K562 (cell line): Measurements from ENCODE around the gene PCBD2. TPM values are rescaled to one million over a fixed set of nuclear protein-coding genes. Genes with fewer than 3 reads are reported as not detected.

Experiments used
- ATAC-seq: fragments of 200-7000 bp; cut with Tn5 transposase; 3 replicates; pipeline ENCODE4 v1.9.1; 2020; ENCODE audit warnings: moderate library complexity
- BruUV-seq: library from RNA; stranded (reverse); fragments of 400-500 nt; replicated peaks from 2 replicates; lab custom pipeline; 2021; lab: Mats Ljungman, UMichigan
- CTCF ChIA-PET: fragments of 300-600 bp; formaldehyde crosslinking; extraction: SDS; loops from one replicate; lab custom pipeline; 2021; ENCODE audit warnings: low intra/inter-chr PET ratio; lab: Yijun Ruan, JAX
- POLR2A ChIA-PET: fragments of 300-600, 350-650 bp; sonication (Branson Sonifier 250); formaldehyde crosslinking; extraction: SDS; loops from one replicate; lab custom pipeline; 2021; ENCODE audit warnings: antibody characterized with exemption, inconsistent platforms; lab: Yijun Ruan, JAX
- DNase-seq, 4 experiments: peaks; one replicate each; pipeline versions ENCODE4 v3.0.0 to v3.0.0-alpha.2; 2011 to 2018; ENCODE audit warnings: low spot score in 3 of 4, mixed read lengths in 3 of 4; ENCODE audit errors: extremely low read depth in 1 of 4
- FAIRE-seq: peaks from 2 replicates; lab custom pipeline; 2011; peaks lifted over from hg19 to GRCh38; lab: Jason Lieb, UNC
- H2AFZ ChIP-seq: 2 replicates; pipeline ENCODE4 v1.6.0; 2011; ENCODE audit warnings: low read depth, low read length, control low read depth, inconsistent platforms
- H3K27ac ChIP-seq: fragments of 200-600 bp; 3 replicates; pipeline ENCODE4 v1.8.0; 2011; ENCODE audit warnings: low read depth, mild to moderate bottlenecking, control low read depth, inconsistent platforms, low read length, moderate library complexity, mixed read lengths; ENCODE audit errors: extremely low read depth
- H3K27me3 ChIP-seq, 2 experiments: fragments of 300-600 bp in 1 of 2; 2 replicates in 1 of 2; 3 replicates in 1 of 2; pipeline versions ENCODE4 v1.6.0 to v1.8.0; 2011; ENCODE audit warnings: inconsistent platforms in 2 of 2, low read length in 2 of 2, mild to moderate bottlenecking in 1 of 2, mixed read lengths in 1 of 2, moderate library complexity in 1 of 2; ENCODE audit not compliant: control insufficient read depth in 2 of 2, insufficient read depth in 2 of 2
- H3K36me3 ChIP-seq: fragments of 300-600 bp; 3 replicates; pipeline ENCODE4 v1.8.0; 2011; ENCODE audit warnings: mild to moderate bottlenecking, low read length, inconsistent platforms; ENCODE audit not compliant: control insufficient read depth, insufficient read depth
- H3K4me1 ChIP-seq, 2 experiments: fragments of 200-600 bp in 1 of 2; replicated peaks in 1 of 2; 2 replicates in 1 of 2; 3 replicates in 1 of 2; pipeline versions ENCODE4 v1.5.1 to v1.8.0; 2011; ENCODE audit warnings: inconsistent platforms in 2 of 2, low read length in 2 of 2, mild to moderate bottlenecking in 1 of 2, mixed read lengths in 1 of 2, moderate library complexity in 1 of 2; ENCODE audit not compliant: control insufficient read depth in 2 of 2, insufficient read depth in 2 of 2
- H3K4me2 ChIP-seq: 2 replicates; pipeline ENCODE4 v1.6.1; 2011; ENCODE audit warnings: low read length, control low read depth, inconsistent platforms, mixed read lengths; ENCODE audit not compliant: insufficient read depth
- H3K4me3 ChIP-seq: fragments of 200-600 bp; sonication (generic), shearing (Covaris generic); 2 replicates; pipeline ENCODE4 v1.5.1; 2016; ENCODE audit warnings: control low read depth, inconsistent platforms
- H3K79me2 ChIP-seq: fragments of 200-600 bp; 3 replicates; pipeline ENCODE4 v1.8.0; 2011; ENCODE audit warnings: low read length, inconsistent platforms; ENCODE audit not compliant: control insufficient read depth, insufficient read depth
- H3K9ac ChIP-seq, 2 experiments: 2 replicates each; pipeline versions ENCODE4 v1.6.0 to v1.6.1; 2011; ENCODE audit warnings: low read depth in 2 of 2, low read length in 2 of 2, control low read depth in 1 of 2, inconsistent platforms in 1 of 2, mild to moderate bottlenecking in 1 of 2, mixed read lengths in 1 of 2; ENCODE audit not compliant: insufficient read depth in 1 of 2
- H3K9me1 ChIP-seq: one replicate; pipeline ENCODE4 v1.6.0; 2011; ENCODE audit warnings: inconsistent platforms, mild to moderate bottlenecking, low read length, moderate library complexity; ENCODE audit not compliant: control insufficient read depth, insufficient read depth
- H3K9me3 ChIP-seq: replicated peaks from 2 replicates; pipeline ENCODE4 v1.5.1; 2011; ENCODE audit warnings: low read depth, low read length, inconsistent platforms; ENCODE audit not compliant: control insufficient read depth, insufficient read depth
- H4K20me1 ChIP-seq: replicated peaks from 2 replicates; pipeline ENCODE4 v1.6.1; 2011; ENCODE audit warnings: low read length, inconsistent platforms, mixed read lengths; ENCODE audit not compliant: control insufficient read depth, insufficient read depth
- ETV5 ChIP-seq: sonication (generic); formaldehyde crosslinking; IDR thresholded peaks from 2 replicates; pipeline ENCODE4 v1.4.0; 2020; ENCODE audit warnings: low read depth, mild to moderate bottlenecking, missing genetic modification reagents
- NFE2 ChIP-seq: IDR thresholded peaks from 2 replicates; pipeline ENCODE4 v1.6.1; 2014; ENCODE audit warnings: antibody characterized with exemption, low read depth
- POLR2B ChIP-seq: fragments of 450-650 bp; IDR thresholded peaks from 2 replicates; pipeline ENCODE4 v1.6.1; 2018; ENCODE audit warnings: low read depth; ENCODE audit not compliant: partially characterized antibody
- RBBP5 ChIP-seq: fragments of 200-600 bp; sonication (generic); IDR thresholded peaks from 2 replicates; pipeline ENCODE4 v1.6.1; 2012; ENCODE audit warnings: borderline replicate concordance, mild to moderate bottlenecking, low read length, control low read depth, inconsistent platforms; ENCODE audit not compliant: insufficient read depth, poor library complexity, severe bottlenecking
- SMAD3 ChIP-seq: fragments of 450-650 bp; formaldehyde crosslinking; conservative IDR thresholded peaks from 2 replicates; pipeline ENCODE4 v1.4.0; 2020; ENCODE audit warnings: mild to moderate bottlenecking
- ZNF280A ChIP-seq: fragments of 450-650 bp; IDR thresholded peaks from 2 replicates; pipeline ENCODE4 v1.6.1; 2018; ENCODE audit warnings: mild to moderate bottlenecking, low read depth; ENCODE audit not compliant: partially characterized antibody
- ZNF316 ChIP-seq: fragments of 450-650 bp; IDR thresholded peaks from 2 replicates; pipeline ENCODE4 v1.6.1; 2016
- WGBS: fragments of 100-300 bp; shearing (Covaris generic); methylation state at CpG from one replicate; pipeline ENCODE4 v1.1.6; 2016; ENCODE audit warnings: low coverage, mixed read lengths; ENCODE audit not compliant: insufficient coverage; ENCODE audit errors: missing lambda C conversion rate; 5-methylcytosine and 5-hydroxymethylcytosine counted together
- in situ Hi-C: fragments of 300-500 bp; cut with MboI; formaldehyde crosslinking; loops from 4 replicates; pipeline ENCODE4 v1.15.0; 2018; ENCODE audit warnings: inconsistent platforms, mixed read lengths
- intact Hi-C: fragments of 100-400 bp; cut with micrococcal nuclease; formaldehyde crosslinking; loops from 2 replicates; pipeline ENCODE4 v1.14.2; 2022
- polyA plus RNA-seq, 8 experiments: library from polyadenylated mRNA; depleted of rRNA in 4 of 8; stranded (reverse) in 5 of 8; unstranded in 3 of 8; fragments of >200 nt; fragmentation: Nextera tagmentation in 2 of 8; fragmentation: Illumina TruSeq in 1 of 8; extraction: Ambion mirVana in 2 of 8; extraction: Trizol in 1 of 8; gene quantifications; 2 replicates each; pipeline versions ENCODE4 v1.2.1 to v1.2.3, GENCODE V29; 2011 to 2014; ENCODE audit warnings: inconsistent platforms in 1 of 8, missing spikeins in 1 of 8
- total RNA-seq, 7 experiments: library from RNA; depleted of rRNA in 6 of 7; stranded (reverse); fragments of >200 nt in 6 of 7; fragmentation: Illumina TruSeq in 2 of 7; extraction: Trizol in 2 of 7; gene quantifications; 2 replicates each; pipeline versions ENCODE4 v1.2.1 to v1.2.3, GENCODE V29; 2011 to 2021; ENCODE audit warnings: low replicate concordance in 1 of 7

PCBD2 gene
- total and polyA plus RNA-seq, 9 of the 15 experiments (the other 6 are each of a cell fraction or from before 2014, with no cell fraction given), result 5.2 to 13.8 (median 7.8) TPM

- Histone ChIP-seq H3K9me1 (no peaks in the 10 kb centered on the region), H3K4me3 (no peak overlapping the region), H4K20me1 (no peaks in the 10 kb centered on the region), H3K27ac (no peak overlapping the region), H2AFZ (no peak overlapping the region), H3K4me2 (no peak overlapping the region), H3K9ac (no peak overlapping the region; a peak in 1 of 4 replicates), H3K36me3 (peaks cover 66% of the 10 kb centered on the region; the same call in 2 of the 3 replicates), H3K4me1 (no peaks in the 10 kb centered on the region; a peak in 2 of 5 replicates), H3K27me3 (no peaks in the 10 kb centered on the region), H3K9me3 (no peaks in the 10 kb centered on the region), H3K79me2 (peaks cover 6% of the 10 kb centered on the region)
- POLR2A ChIA-PET, result interaction anchor here (0.6 to 0.9 kb wide), 2 partner anchors 9 to 32 kb away, joined by 3 read pairs; no protein-coding TSS in a partner anchor
- ATAC-seq, result no peak
- no peak for FAIRE-seq
- no peak for DNase-seq
- in situ Hi-C loops (no loop called here), intact Hi-C loops (no loop called here)
- BruUV-seq, result no TSS peak
- 87% methylated on average over 8 of the region's 8 CpGs for WGBS
- TF ChIP-seq POLR2B (no peak), ZNF316 (no peak), ZNF280A (no peak), ETV5 (CRISPR knock-in tag) (no peak), NFE2 (no peak), SMAD3 (no peak), RBBP5 (no peak)
- CTCF ChIA-PET, result no interaction called here
Measured at GRCh38 chr5:134911285-134912206, 6.6 kb downstream of the PCBD2 start.
